HEK293 (cell line): ENCODE results near the gene EXD2.

Experiments used
- CTCF ChIA-PET: fragments of 350-600 bp; formaldehyde crosslinking; extraction: SDS; loops from one replicate; lab custom pipeline; 2021; ENCODE audit warnings: antibody characterized with exemption; lab: Yijun Ruan, JAX
- POLR2A ChIA-PET: fragments of 300-600 bp; formaldehyde crosslinking; extraction: SDS; loops from one replicate; lab custom pipeline; 2020; ENCODE audit warnings: antibody characterized with exemption, inconsistent platforms; lab: Yijun Ruan, JAX
- H3K27ac ChIP-seq: fragments of 200-500 bp; sonication (Bioruptor generic); 2 replicates; pipeline ENCODE4 v1.5.1; 2014; ENCODE audit warnings: low read depth, low read length, control low read depth, inconsistent platforms; ENCODE audit errors: extremely low read depth
- H3K36me3 ChIP-seq, 2 experiments: fragments of 200-500 bp in 1 of 2; sonication (Bioruptor generic) in 1 of 2; 1 replicate in 1 of 2; 2 replicates in 1 of 2; pipeline ENCODE4 v1.5.1; 2014 to 2017; ENCODE audit warnings: inconsistent platforms in 2 of 2, low read length in 2 of 2; ENCODE audit not compliant: control insufficient read depth in 2 of 2, insufficient read depth in 1 of 2
- H3K4me1 ChIP-seq: fragments of 200-500 bp; sonication (Bioruptor generic); 2 replicates; pipeline ENCODE4 v1.5.1; 2014; ENCODE audit warnings: mild to moderate bottlenecking, low read length, inconsistent platforms; ENCODE audit not compliant: control insufficient read depth, insufficient read depth
- H3K4me3 ChIP-seq: 2 replicates; pipeline ENCODE4 v1.5.1; 2011; ENCODE audit warnings: low read depth, mild to moderate bottlenecking, control low read depth, low read length, moderate library complexity
- H3K9me3 ChIP-seq: fragments of 200-500 bp; sonication (Bioruptor generic); 2 replicates; pipeline ENCODE4 v1.5.1; 2014; ENCODE audit warnings: low read depth, low read length, inconsistent platforms; ENCODE audit not compliant: control insufficient read depth, insufficient read depth
- BCL11B ChIP-seq: fragments of 450-650 bp; formaldehyde crosslinking; IDR thresholded peaks from 2 replicates; pipeline ENCODE4 v1.5.1; 2016; ENCODE audit warnings: low read depth, missing biosample characterization, missing genetic modification characterization
- EGR2 ChIP-seq: fragments of 450-650 bp; formaldehyde crosslinking; IDR thresholded peaks from 2 replicates; pipeline ENCODE4 v1.5.1; 2016; ENCODE audit warnings: low read depth, missing biosample characterization, missing genetic modification characterization
- GFI1B ChIP-seq: fragments of 450-650 bp; formaldehyde crosslinking; IDR thresholded peaks from 2 replicates; pipeline ENCODE4 v1.5.1; 2016; ENCODE audit warnings: missing biosample characterization, missing genetic modification characterization
- OSR2 ChIP-seq: fragments of 450-650 bp; formaldehyde crosslinking; IDR thresholded peaks from 2 replicates; pipeline ENCODE4 v1.5.1; 2016; ENCODE audit warnings: missing biosample characterization, missing genetic modification characterization
- PATZ1 ChIP-seq: fragments of 450-650 bp; formaldehyde crosslinking; IDR thresholded peaks from 2 replicates; pipeline ENCODE4 v1.5.1; 2016; ENCODE audit warnings: missing biosample characterization, missing genetic modification characterization
- YY2 ChIP-seq: fragments of 450-650 bp; formaldehyde crosslinking; IDR thresholded peaks from 2 replicates; pipeline ENCODE4 v1.5.1; 2016; ENCODE audit warnings: missing biosample characterization, missing genetic modification characterization
- ZBTB20 ChIP-seq: fragments of 450-650 bp; formaldehyde crosslinking; IDR thresholded peaks from 2 replicates; pipeline ENCODE4 v1.5.1; 2016; ENCODE audit warnings: missing biosample characterization, missing genetic modification characterization
- ZFP69B ChIP-seq: fragments of 450-650 bp; formaldehyde crosslinking; IDR thresholded peaks from 2 replicates; pipeline ENCODE4 v1.5.1; 2016; ENCODE audit warnings: missing biosample characterization, missing genetic modification characterization
- ZNF114 ChIP-seq: fragments of 450-650 bp; formaldehyde crosslinking; IDR thresholded peaks from 2 replicates; pipeline ENCODE4 v1.5.0; 2017; ENCODE audit warnings: missing biosample characterization, missing genetic modification characterization
- ZNF223 ChIP-seq: fragments of 450-650 bp; formaldehyde crosslinking; IDR thresholded peaks from 2 replicates; pipeline ENCODE4 v1.5.1; 2016; ENCODE audit warnings: missing biosample characterization, missing genetic modification characterization
- ZNF274 ChIP-seq, 2 experiments: fragments of 200-500 bp in 1 of 2; fragments of 450-650 bp in 1 of 2; sonication (Bioruptor generic) in 1 of 2; formaldehyde crosslinking in 1 of 2; IDR thresholded peaks; 2 replicates each; pipeline versions ENCODE4 v1.5.1 to v1.6.1; 2014 to 2016; ENCODE audit warnings: borderline replicate concordance in 1 of 2, inconsistent platforms in 1 of 2, low read length in 1 of 2, missing biosample characterization in 1 of 2, missing genetic modification characterization in 1 of 2
- ZNF335 ChIP-seq: fragments of 450-650 bp; formaldehyde crosslinking; conservative IDR thresholded peaks from 2 replicates; pipeline ENCODE4 v1.5.1; 2016; ENCODE audit warnings: missing biosample characterization, missing genetic modification characterization
- ZNF341 ChIP-seq: fragments of 450-650 bp; formaldehyde crosslinking; IDR thresholded peaks from 2 replicates; pipeline ENCODE4; 2016; ENCODE audit warnings: low read depth, missing biosample characterization, missing genetic modification characterization
- ZNF354C ChIP-seq: fragments of 450-650 bp; formaldehyde crosslinking; IDR thresholded peaks from 2 replicates; pipeline ENCODE4 v1.5.1; 2016; ENCODE audit warnings: missing biosample characterization, missing genetic modification characterization, low read depth, borderline replicate concordance
- ZNF398 ChIP-seq: fragments of 450-650 bp; formaldehyde crosslinking; IDR thresholded peaks from 2 replicates; pipeline ENCODE4 v1.5.1; 2017; ENCODE audit warnings: missing biosample characterization, missing genetic modification characterization
- ZNF48 ChIP-seq: fragments of 450-650 bp; formaldehyde crosslinking; IDR thresholded peaks from 2 replicates; pipeline ENCODE4 v1.5.1; 2016; ENCODE audit warnings: missing biosample characterization, missing genetic modification characterization
- ZNF501 ChIP-seq: fragments of 450-650 bp; formaldehyde crosslinking; IDR thresholded peaks from 2 replicates; pipeline ENCODE4 v1.5.1; 2016; ENCODE audit warnings: missing biosample characterization, missing genetic modification characterization
- ZNF518A ChIP-seq: fragments of 450-650 bp; formaldehyde crosslinking; conservative IDR thresholded peaks from 2 replicates; pipeline ENCODE4 v1.5.1; 2016; ENCODE audit warnings: low read depth, missing biosample characterization, missing genetic modification characterization
- ZNF561 ChIP-seq: fragments of 450-650 bp; IDR thresholded peaks from 2 replicates; pipeline ENCODE4 v1.5.1; 2018; ENCODE audit warnings: missing biosample characterization, missing genetic modification characterization, borderline replicate concordance
- ZNF571 ChIP-seq: fragments of 450-650 bp; formaldehyde crosslinking; IDR thresholded peaks from 2 replicates; pipeline ENCODE4 v1.5.0; 2017; ENCODE audit warnings: missing biosample characterization, missing genetic modification characterization
- ZNF580 ChIP-seq: fragments of 450-650 bp; formaldehyde crosslinking; IDR thresholded peaks from 2 replicates; pipeline ENCODE4 v1.5.1; 2016; ENCODE audit warnings: missing biosample characterization, missing genetic modification characterization
- ZNF585B ChIP-seq: fragments of 450-650 bp; formaldehyde crosslinking; IDR thresholded peaks from 2 replicates; pipeline ENCODE4 v1.5.1; 2016; ENCODE audit warnings: missing biosample characterization, missing genetic modification characterization
- ZNF596 ChIP-seq: fragments of 450-650 bp; IDR thresholded peaks from 2 replicates; pipeline ENCODE4 v1.5.0; 2018; ENCODE audit warnings: missing biosample characterization, mild to moderate bottlenecking, missing genetic modification characterization, moderate library complexity
- ZNF610 ChIP-seq: fragments of 450-650 bp; formaldehyde crosslinking; IDR thresholded peaks from 2 replicates; pipeline ENCODE4 v1.5.1; 2016; ENCODE audit warnings: missing biosample characterization, missing genetic modification characterization, borderline replicate concordance
- ZNF626 ChIP-seq: fragments of 450-650 bp; sonication (Bioruptor Pico); formaldehyde crosslinking; IDR thresholded peaks from 2 replicates; pipeline ENCODE4 v1.5.1; 2018; ENCODE audit warnings: missing biosample characterization, missing genetic modification characterization, inconsistent platforms
- ZSCAN23 ChIP-seq: fragments of 450-650 bp; formaldehyde crosslinking; IDR thresholded peaks from 2 replicates; pipeline ENCODE4 v1.5.1; 2016; ENCODE audit warnings: missing biosample characterization, missing genetic modification characterization

EXD2 gene

GRCh38 chr14:69152181-69152901 is 39.0 kb upstream of the EXD2 start:
- H3K36me3 ChIP-seq = peaks cover 0 to 16% of the 10 kb centered on the region in 2 experiments; a peak in 2 of 3 replicates
- peaks cover 19% of the 10 kb centered on the region for H3K4me1 ChIP-seq
- ChIA-PET POLR2A (interaction anchor here (0.7 to 1.2 kb wide), 5 partner anchors 9 to 631 kb away, joined by 3 to 9 read pairs (median 4); partner anchors contain the start of genes ERH, EXD2 and SLC39A9), CTCF (interaction anchor here (1.0 to 4.4 kb wide), 3 partner anchors 20 to 23 kb away, joined by 4 to 24 read pairs (median 5); no protein-coding TSS in a partner anchor)
- TF ChIP-seq ZNF223 (no peak), ZNF571 (tag by site-specific recombination) (no peak), ZNF48 (tag by site-specific recombination) (no peak), ZNF561 (tag by site-specific recombination) (no peak), ZNF341 (tag by site-specific recombination) (no peak), PATZ1 (peak; percentile 40; the same call in 1 of the 2 replicates), ZNF501 (tag by site-specific recombination) (0 out of 2 replicates have a peak, but pooled peaks have one; percentile 11), ZNF585B (no peak), ZNF335 (tag by site-specific recombination) (peak; percentile 78), ZNF114 (tag by site-specific recombination) (no peak), ZNF398 (tag by site-specific recombination) (peak; percentile 61), ZNF580 (tag by site-specific recombination) (no peak), ZNF626 (tag by site-specific recombination) (no peak)
- H3K27ac ChIP-seq = peak overlapping the region; percentile 96
- peak overlapping the region; percentile 92 for H3K4me3 ChIP-seq
- no peaks in the 10 kb centered on the region for H3K9me3 ChIP-seq

- Histone ChIP-seq H3K36me3 (peaks cover 0 to 15% of the 10 kb centered on the region in 2 experiments; a peak in 2 of 3 replicates), H3K4me3 (peak within 1 kb of the TSS; percentile 92), H3K4me1 (peaks cover 19% of the 10 kb centered on the region), H3K27ac (peak within 1 kb of the TSS; percentile 96), H3K9me3 (no peaks in the 10 kb centered on the region)
- CTCF ChIA-PET = interaction anchor here (1.9 to 4.4 kb wide), 2 partner anchors 20 to 24 kb away, joined by 5 to 24 read pairs; no protein-coding TSS in a partner anchor
- POLR2A ChIA-PET = interaction anchor here (0.7 to 1.2 kb wide), 4 partner anchors 9 to 245 kb away, joined by 3 to 9 read pairs (median 4); partner anchors contain the start of genes ERH, EXD2 and SLC39A9
- TF ChIP-seq ZNF274 (IDR thresholded peaks at IDR 0.05; ENCODE audit: low read length) = no peak
- TF ChIP-seq ZNF274 (tag by site-specific recombination; IDR thresholded peaks at IDR 0.05; ENCODE audit: borderline replicate concordance) = no peak
- no peak for TF ChIP-seq EGR2 (tag by site-specific recombination)
- no peak for TF ChIP-seq ZBTB20 (tag by site-specific recombination)
- no peak for TF ChIP-seq ZNF354C (tag by site-specific recombination)
- TF ChIP-seq ZFP69B = peak; percentile 64; the same call in 1 of the 2 replicates
- no peak for TF ChIP-seq GFI1B
- TF ChIP-seq ZSCAN23 (tag by site-specific recombination) = no peak
- no peak for TF ChIP-seq YY2 (tag by site-specific recombination)
- TF ChIP-seq ZNF596 (tag by site-specific recombination) = 0 out of 2 replicates have a peak, but pooled peaks have one; percentile 29
- no peak for TF ChIP-seq ZNF518A (tag by site-specific recombination)
- TF ChIP-seq OSR2 = no peak
- no peak for TF ChIP-seq ZNF610 (tag by site-specific recombination)
- TF ChIP-seq BCL11B (tag by site-specific recombination) = no peak
Measured at GRCh38 chr14:69152902-69153151, 38.5 kb upstream of the EXD2 start, which contains the start of gene DCAF5. Gene DCAF5 (minus strand): TSS chr14:69153119. CDS start chr14:69152978, 141 bp downstream.
